GM21786 (cell line): ENCODE measurements around the gene LY6G5B.

ENCODE experiments used
- ATAC-seq: cut with Tn5 transposase; IDR thresholded peaks from one replicate; pipeline ENCODE4 v1.9.1; 2021; ENCODE audit not compliant: unreplicated experiment

LY6G5B gene

DNA sequence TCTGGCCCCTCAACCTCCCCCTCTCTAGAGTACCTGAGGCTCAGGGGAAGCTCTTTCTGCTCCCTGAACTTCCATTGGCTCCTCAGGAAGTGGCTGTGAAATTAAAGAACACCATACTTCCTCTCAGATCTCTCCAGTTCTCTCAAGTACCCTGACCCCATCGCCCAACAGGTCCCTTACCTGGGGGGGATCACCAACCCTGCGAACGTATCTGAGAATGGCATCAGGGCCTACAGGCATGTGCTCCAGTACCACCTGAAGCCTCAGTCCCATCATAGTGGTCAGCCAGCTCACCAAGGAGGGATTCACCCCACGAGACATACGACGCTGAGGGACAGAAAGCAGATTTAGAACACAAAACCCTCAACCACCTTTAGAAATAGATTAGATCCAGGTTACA lies 29.2 kb upstream of the LY6G5B start:
- no peak for ATAC-seq

DNA sequence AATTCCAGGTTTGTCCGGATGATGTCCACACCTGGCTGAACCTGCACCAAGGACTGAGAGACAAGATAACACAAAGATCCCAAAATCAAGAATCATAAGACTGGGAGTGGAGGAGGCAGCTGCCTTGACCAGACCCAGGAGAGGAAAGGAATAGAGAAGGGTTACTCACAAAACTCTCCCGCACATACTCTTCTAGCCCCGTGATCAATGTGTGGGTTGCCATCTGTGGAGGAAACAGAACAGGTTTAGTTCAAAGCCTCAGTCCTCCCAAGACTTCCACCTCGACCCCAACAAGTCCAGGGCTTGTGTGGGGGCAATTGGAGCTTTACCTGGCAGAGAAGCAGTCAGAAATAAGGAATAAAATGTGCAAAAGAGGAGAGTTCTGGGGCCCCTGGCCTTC lies 28.4 kb upstream of the LY6G5B start:
- ATAC-seq: no peak

DNA sequence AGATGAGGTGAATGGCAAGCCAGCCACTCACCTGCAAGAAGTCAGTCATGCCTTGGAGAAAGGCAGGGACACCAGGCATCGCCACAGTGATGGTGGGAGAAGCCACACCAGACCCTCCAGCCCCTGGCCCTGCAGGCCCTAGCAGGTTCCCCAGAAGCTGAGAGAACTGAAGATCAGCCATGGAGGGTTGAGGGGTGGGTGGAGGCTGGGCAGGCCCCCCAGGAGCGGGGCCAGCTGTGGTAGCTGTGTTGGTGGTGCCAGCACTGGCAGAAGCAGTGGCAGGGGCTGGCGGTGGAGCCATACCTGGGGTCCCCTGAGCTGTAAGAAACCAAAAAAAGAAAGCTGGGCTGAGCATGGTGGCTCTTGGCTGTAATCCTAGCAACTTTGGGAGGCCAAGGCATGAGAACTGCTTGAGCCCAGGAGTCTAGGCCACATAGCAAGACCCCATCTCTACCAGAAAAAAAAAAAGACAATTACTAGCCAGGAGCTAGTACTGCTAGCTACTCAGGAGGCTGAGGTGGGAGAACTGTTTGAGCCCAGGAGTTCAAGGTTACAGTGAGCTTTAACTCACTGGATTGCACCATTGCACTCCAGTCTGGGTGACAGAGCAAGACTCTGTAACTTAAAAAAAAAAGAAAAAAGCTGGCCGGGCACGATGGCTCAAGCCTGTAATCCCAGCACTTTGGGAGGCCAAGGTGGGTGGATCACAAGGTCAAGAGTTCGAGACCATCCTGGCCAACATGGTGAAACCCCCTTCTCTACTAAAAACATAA lies 26.8 kb upstream of the LY6G5B start:
- ATAC-seq: no peak

DNA sequence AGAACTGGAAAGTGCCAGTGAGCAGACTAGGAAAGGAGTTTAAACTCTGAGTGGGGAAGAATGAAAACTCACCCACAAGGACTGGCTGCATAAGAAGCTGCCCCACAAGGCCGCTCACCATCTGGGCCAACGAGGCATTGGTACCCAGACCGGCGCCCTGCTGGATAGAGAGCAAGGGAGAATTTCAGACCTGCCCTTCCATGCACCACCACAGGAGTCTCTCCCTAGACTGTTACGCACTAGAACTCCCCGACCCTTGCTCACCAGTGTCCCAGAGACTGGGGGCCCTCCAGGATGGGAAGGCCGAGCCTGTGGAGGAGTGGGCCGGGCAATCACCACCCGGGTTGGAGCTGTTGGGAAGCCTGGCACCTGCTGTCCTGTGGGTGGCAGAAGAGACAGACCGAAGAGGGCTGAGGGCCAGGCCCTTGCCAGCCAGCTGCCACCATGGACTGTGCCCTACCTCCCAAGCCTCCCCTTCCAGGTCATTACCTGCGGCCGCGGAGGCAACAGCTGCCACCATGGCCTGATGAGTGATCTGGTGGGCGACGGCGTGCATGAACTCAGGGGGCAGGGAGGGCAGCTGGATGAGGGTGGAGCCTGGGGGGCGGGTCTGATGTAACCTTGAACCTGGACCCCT lies 25.8 kb upstream of the LY6G5B start:
- no peak for ATAC-seq

DNA sequence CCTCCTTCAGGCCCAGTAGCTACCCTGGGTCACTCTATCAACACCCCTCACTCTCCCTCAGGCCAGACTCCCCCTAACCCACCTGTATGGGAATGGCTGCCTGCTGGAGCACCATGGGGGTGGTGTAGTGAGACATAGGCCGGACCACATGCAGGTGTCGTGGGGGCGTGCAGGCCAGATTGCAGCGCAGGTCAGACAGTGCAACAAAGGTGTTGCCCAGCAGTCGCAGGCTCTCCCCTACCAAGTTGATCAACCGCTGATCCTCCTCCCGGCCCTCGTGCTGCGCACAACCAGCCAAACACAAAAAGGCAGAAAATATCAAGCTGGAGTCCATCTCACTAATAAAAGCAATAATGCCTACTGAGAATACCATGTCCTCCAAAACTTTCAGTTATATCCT lies 24.5 kb upstream of the LY6G5B start:
- ATAC-seq: no peak

DNA sequence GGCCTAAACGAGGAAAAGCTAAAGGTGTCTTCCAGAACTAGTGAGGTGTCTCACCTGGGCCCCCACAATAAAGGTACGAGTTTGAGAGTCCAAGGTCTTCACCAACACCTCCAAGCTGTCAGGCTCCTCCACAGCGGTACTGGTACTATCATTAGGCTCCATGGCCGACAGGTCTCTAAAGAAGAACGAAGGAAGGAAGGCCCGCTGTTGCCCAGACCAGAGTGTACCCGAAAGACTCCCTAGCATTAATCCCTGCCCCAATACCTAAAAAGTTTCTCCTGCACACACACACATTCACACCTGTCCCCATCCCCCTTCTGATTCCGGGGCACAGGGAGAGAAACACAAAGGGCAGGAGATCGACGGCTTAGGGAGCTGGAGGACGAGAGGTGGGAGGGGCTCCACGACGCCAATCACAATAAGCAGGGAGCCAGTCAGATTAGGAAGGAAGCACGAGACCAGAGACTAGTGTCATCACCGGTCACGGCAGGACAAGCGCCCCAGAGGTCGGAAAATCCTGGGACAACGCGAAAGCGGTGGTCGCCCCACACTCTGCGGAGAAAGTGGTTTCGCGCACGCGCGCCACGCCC lies 18.1 kb upstream of the LY6G5B start:
- ATAC-seq: peak; percentile 26

DNA sequence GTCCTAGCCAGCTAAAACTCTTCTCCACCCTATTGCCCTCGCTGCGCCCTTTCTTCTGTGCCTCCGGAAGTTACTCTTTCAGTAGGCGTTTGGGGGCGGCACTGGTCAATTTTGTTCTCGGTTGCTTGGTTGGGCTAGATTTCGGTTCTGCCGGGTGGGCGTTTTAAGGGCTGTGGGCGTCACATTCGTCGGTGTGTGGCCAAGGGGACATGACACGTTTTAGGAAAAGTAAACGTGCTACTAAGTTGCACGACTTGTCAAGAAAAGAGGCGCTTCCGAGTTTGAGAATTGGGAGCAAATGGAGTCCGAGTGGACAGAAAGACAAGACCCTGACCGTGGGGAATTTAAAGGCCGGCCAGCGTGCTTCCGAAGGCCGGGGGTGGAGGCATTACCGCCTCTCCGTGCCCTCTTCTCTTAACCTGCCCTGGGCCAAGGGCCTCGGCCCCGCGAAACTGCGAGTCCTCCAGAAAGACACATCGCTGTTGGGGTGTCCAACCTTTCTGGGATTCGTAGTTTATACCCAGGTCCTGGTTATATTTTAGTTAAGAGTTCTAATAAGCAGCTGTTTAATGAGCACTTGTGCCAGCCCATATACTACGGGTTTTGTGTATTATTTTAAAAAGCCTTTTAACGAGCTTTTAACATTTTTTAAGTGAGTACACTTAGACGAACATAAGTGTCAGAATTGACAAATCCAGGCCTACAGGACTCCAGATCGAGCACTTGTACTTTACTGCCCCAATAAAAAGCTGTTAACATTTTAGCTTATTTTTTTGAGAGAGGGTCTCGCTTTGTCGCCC lies 16.7 kb upstream of the LY6G5B start:
- ATAC-seq: peak; percentile 57

DNA sequence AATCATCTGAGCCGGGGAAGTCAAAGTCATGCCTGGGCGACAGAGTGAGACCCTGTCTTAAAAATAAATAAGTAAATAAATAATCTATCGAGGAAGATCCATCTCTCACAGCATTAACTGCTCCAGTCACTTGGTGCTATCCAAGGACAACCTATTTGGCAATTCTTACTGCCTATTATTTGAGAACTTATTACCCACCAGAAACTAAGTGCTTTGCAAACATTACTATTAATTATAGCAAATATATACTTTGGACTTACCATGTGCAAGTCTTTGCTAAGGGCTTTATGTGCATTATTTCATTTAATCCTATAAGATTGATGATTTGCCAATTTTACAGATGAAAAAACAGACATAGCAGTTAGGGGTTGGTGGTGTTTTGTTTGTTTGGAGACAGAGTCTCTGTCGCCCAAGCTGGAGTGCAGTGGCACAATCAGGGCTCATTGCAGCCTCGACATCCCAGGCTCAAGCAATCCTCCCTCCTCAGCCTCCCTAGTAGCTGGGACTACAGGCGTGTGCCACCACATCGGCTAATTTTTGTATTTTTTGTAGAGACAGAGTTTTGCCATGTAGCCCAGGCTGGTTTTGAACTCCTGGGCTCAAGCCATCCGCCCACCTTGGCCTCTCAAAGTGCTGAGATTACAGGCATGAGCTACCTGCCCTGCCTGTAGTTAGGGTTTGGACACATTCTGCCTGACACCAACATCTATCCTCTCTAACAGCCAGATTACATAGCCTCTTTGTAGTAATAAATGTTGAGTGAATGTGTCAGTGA lies 15.0 kb upstream of the LY6G5B start:
- no peak for ATAC-seq

DNA sequence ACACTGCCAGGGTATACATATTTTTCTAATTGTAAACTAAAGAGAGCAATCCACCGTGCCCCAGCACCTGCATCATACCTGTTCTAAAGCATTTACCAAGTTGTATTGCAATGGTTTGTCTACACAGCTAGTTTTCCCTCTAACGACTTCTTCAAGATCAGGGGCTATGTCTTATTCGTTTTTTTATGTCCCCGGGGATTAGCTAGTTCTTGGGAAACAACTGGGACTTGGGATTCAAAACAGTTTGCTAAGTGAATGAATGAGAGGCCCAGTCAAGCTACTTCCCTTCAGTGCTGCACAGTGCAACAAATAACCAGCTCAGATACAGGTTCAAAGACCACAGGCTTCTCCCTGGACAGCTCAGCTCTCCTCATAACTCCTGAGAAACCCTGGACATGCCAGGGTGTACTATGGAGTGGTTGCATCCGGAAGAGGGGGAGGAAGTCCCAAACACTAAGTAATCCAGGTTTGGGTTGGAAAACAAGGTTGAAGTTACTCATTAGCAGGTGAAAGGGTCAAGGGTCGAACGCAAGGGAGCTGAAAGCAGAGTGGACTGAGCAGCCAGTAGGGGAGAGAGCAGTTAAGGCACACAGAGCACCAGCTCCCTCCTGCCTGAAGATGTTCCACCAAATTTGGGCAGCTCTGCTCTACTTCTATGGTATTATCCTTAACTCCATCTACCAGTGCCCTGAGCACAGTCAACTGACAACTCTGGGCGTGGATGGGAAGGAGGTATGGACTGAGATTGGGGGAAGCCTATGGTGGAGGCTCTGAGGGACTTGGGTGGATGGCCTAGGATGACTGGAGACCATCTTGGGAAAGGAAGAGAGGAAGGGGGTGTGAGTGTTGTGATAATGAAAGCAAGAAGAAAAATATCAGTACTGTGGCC lies 14.2 kb upstream of the LY6G5B start, which contains the start of gene APOM:
TSS of gene APOM (plus strand) at position 546 of the 889 bp plus-strand sequence. CDS start at position 619, 73 bp downstream.
- ATAC-seq: no peak

DNA sequence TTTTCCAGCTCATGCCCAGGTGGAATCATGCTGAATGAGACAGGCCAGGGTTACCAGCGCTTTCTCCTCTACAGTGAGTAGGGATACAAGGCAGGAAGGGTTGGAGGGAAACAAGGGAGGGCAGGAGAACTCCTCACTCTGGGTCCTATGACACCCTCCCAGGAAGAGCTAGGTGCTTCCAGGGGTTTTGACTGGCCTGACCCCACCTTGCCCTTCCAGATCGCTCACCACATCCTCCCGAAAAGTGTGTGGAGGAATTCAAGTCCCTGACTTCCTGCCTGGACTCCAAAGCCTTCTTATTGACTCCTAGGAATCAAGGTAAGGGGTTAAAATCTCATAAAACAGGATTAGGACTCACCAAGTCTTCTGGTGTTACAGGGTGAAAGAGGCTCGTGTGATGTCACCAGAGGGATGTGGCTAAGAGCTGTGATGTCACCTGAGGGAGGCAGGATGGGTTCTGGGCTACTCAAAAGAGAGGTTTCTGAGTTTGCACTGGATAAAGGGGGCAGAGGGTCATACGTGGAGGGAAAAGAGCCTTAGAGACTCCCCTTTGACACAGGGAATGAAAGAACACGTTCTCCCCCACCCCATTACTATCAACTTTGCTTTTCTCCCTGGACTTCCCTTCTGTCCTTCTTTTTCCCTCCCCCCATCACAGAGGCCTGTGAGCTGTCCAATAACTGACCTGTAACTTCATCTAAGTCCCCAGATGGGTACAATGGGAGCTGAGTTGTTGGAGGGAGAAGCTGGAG lies 12.2 kb upstream of the LY6G5B start:
- no peak for ATAC-seq

DNA sequence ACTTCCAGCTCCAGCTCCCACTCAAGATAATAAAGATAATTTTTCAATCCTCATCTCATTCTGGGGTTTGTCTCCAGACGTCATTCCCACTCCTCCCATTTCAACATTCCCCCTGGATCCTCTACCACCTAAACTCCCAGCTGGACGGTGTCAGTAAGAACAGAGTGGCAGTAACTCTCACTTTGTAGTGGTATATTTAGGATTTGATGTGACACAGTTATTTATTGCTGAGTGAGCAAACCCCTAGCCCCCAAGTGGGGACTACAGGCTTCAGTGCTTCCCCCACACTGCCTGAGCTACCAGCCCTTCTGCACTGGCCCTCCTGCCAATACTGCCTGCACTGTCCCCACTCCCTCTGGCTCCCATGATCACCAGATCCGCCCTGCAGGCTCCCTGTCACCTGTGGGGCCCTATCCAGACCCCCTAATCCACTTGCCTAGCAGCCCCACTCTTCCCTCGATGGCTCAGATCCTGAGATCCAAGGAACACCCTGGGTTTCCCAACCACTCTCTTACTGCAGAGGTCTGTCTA lies 11.6 kb upstream of the LY6G5B start:
- no peak for ATAC-seq

DNA sequence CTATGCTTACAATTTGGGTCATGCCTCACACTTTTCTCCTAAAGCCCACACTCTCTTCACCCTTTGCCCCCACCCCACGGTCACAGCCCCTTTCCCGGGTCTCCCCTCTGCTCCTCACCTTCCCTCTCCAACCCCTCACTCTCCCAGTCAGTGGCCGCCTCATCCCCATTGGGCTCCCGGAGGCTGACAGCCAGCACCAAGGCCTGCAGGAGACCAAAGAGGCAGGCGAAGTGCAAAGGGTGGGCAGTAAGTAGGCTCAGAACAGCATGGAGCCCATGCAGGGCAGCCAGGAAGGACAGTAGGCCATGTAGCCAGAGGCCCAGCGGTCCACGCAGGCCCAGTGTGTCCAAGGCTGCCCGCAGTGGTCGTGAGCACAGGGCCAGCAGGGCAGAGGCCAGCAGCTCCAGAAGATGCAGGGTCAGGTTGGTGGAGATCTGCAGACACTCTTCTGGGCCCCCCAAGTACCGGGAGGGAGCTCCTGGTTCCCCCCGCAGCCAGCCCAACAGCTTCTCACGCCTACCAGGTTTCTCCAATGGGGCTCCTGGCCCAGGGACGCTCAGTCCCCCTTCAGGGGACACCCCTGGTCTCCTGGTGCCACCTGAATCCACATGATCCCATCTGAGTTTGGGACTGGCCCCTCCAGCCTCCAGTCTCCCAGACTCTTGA lies 10.7 kb upstream of the LY6G5B start:
- no peak for ATAC-seq

DNA sequence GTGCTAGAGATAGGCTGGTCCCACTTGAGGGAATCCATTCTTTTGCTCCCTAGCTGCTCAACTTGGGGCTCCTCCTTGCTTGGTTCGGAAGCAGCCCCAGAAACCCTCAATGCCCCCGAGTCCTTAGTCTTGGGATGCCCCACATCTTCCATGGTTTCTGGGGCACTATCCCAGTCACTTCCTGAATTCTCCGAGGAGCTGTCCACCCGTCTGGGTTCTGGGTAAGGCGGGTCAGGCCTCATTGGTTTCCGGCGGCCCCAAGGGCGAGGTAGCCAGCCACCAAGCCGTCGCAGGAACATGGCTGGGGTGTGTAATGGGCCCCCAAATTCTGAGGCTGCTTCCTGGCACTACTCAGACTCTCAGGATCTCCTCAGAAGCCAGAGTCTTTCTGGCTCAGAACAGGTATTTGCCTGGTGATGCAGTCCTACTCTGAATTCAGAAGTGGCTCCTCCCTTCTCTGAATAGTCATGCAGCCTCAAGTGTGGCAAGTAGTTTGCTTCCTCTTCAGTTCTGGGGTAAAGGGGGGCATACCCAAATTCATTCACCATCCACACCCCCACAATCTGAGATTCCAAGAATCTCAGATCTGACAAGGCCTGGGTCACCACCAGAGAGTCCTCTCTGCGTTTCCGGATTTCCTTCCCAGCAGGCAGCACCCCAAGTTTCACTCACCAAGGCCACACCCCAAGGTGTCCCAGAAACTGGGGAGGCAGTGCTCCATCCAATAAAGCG lies 10.0 kb upstream of the LY6G5B start:
- ATAC-seq: no peak

DNA sequence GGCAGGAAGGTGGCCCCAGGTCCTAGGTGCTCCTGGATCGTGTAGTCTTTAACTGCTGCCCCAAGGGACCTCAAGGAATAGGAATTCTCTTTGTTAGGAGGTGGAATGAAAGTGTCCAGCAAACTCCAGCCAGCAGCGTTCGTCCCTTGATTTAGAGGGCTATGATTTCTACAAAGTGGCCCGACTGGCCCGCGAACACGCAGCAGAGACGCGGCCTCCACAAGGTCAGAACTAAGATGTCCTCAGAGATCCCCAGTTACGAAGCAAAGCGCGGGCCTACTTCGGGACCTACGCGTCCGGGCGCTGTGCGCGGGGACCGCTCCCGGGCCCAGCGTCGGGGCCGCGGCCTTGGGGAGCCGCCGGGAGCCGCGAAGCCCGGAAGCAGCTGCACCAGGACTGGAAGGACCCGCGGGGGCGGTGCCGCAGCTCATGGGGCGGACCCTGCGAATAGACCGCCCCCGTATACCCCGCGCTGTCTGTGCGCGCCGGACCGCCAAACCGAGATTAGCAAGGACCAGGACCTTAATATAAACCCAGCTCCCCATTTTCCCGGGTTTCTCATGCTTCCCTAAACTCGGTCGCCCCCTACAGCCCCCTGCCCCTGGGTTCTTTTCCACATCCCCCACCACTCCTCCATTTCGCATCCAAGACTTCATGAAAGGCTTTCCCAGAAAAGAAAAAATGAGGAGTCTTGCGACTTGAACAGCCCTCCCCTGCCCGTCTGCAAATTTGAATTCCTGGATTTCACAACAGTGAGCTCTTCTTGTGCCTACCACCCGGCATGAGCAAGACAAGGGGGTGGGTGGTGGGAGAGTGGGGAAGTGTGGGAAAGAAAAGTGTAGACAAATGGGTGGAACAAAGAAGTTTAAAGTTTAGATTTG lies 9.2 kb upstream of the LY6G5B start, which contains the start of gene C6orf47:
TSS of gene C6orf47 (minus strand) at position 398 of the 881 bp plus-strand sequence. CDS start 831 bp downstream, outside the sequence.
- ATAC-seq: peak; percentile 49

DNA sequence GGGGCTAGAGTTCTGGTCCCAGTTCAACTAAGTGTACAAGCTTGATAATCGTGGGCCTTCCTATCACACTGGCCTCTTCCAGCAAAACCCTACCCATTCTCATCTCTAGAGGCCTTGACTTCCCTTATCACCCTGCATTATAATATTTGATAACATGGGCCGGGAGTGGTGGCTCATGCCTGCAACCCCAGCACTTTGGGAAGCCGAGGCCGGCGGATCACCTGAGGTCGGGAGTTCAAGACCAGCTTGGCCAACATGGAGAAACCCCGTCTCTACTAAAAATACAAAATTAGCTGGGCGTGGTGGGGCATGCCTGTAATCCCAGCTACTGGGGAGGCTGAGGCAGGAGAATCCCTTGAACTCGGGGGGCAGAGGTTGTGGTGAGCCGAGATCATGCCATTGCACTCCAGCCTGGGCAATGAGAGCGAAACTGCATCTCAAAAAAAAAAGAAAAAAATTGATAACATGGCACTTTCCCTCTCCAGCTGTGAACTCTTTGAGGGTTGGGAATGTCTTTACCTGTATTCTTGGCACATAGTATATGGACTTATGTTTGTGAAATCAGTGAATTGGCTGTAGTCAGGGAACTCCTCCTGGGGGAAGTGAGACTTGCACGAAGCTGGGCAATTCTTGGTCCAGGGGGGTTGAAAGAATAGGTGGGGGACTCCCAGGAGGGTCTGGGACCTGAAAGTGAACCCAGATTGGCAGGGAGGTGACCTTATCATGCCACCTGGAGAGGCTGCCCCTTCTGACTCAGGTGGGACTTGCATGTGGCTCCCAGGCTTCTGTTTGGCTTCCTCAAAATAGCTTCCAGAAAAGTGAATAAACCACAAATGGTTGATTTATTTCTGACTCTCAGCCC lies 8.3 kb upstream of the LY6G5B start:
- ATAC-seq: no peak
